ENCODE data around the gene SH2B3.
"Not testable (repeated sequence)": the region's sequence is repeated elsewhere in the genome, so short reads cannot be mapped to it uniquely, and the experiment has no call there.

GRCh38 chr12:111373231-111373630 is 32.5 kb upstream of the SH2B3 start:
- TF ChIP-seq, protein P1, sequence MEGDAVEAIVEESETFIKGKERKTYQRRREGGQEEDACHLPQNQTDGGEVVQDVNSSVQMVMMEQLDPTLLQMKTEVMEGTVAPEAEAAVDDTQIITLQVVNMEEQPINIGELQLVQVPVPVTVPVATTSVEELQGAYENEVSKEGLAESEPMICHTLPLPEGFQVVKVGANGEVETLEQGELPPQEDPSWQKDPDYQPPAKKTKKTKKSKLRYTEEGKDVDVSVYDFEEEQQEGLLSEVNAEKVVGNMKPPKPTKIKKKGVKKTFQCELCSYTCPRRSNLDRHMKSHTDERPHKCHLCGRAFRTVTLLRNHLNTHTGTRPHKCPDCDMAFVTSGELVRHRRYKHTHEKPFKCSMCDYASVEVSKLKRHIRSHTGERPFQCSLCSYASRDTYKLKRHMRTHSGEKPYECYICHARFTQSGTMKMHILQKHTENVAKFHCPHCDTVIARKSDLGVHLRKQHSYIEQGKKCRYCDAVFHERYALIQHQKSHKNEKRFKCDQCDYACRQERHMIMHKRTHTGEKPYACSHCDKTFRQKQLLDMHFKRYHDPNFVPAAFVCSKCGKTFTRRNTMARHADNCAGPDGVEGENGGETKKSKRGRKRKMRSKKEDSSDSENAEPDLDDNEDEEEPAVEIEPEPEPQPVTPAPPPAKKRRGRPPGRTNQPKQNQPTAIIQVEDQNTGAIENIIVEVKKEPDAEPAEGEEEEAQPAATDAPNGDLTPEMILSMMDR (IDR thresholded peaks at IDR 0.05; ENCODE audit: extremely low read depth in 1 of 2, insufficient read depth in 1 of 2, low read depth in 1 of 2, low read length in 2 of 2), result not testable (repeated sequence)
- not testable (repeated sequence) for TF ChIP-seq MAX (IDR thresholded peaks at IDR 0.05; ENCODE audit: insufficient read depth, insufficient read length); JUN (IDR thresholded peaks at IDR 0.05; ENCODE audit: borderline replicate concordance, insufficient read depth, insufficient read length, low read depth); MYC (IDR thresholded peaks at IDR 0.05; ENCODE audit: low read depth, low read length); POLR2A (IDR thresholded peaks at IDR 0.05; ENCODE audit: low read depth, low read length); GATA2 (IDR thresholded peaks at IDR 0.05; ENCODE audit: insufficient read depth, insufficient read length, low read depth, low read length); FOS (IDR thresholded peaks at IDR 0.05; ENCODE audit: borderline replicate concordance, insufficient read depth, low read length)

All from endothelial cell of umbilical vein (primary cell).